GM23248 (cell line): ENCODE results near the gene TMEM40. TPM values are rescaled to one million over a fixed set of nuclear protein-coding genes. Genes with fewer than 3 reads are reported as not detected.

ENCODE experiments used
- DNase-seq: peaks from one replicate; pipeline ENCODE4 v3.0.0-alpha.2; 2015
- H2AFZ ChIP-seq: fragments of 200-600 bp; sonication (generic); 2 replicates; pipeline ENCODE4 v1.6.1; 2016; ENCODE audit warnings: antibody characterized with exemption
- H3F3A ChIP-seq: fragments of 200-600 bp; sonication (generic); 2 replicates; pipeline ENCODE4 v1.6.1; 2016; ENCODE audit warnings: mild to moderate bottlenecking, antibody characterized with exemption, mixed run types; ENCODE audit not compliant: insufficient read depth
- H3K27ac ChIP-seq: fragments of 200-600 bp; sonication (generic); 2 replicates; pipeline ENCODE4 v1.5.1; 2016; ENCODE audit warnings: mild to moderate bottlenecking
- H3K27me3 ChIP-seq: fragments of 200-600 bp; sonication (generic); replicated peaks from 2 replicates; pipeline ENCODE4 v1.6.1; 2016; ENCODE audit warnings: mild to moderate bottlenecking; ENCODE audit not compliant: insufficient read depth
- H3K36me3 ChIP-seq: fragments of 200-600 bp; sonication (generic); 2 replicates; pipeline ENCODE4 v1.6.1; 2016; ENCODE audit warnings: low read depth, mild to moderate bottlenecking
- H3K4me1 ChIP-seq: fragments of 200-600 bp; sonication (generic); 2 replicates; pipeline ENCODE4 v1.6.1; 2016; ENCODE audit warnings: mild to moderate bottlenecking; ENCODE audit not compliant: insufficient read depth
- H3K4me2 ChIP-seq: fragments of 200-600 bp; sonication (generic); one replicate; pipeline ENCODE4 v1.6.1; 2016; ENCODE audit warnings: mild to moderate bottlenecking; ENCODE audit not compliant: unreplicated experiment
- H3K4me3 ChIP-seq: fragments of 200-600 bp; sonication (generic); 2 replicates; pipeline ENCODE4 v1.5.1; 2016; ENCODE audit warnings: mild to moderate bottlenecking
- H3K79me2 ChIP-seq: fragments of 200-600 bp; sonication (generic); 2 replicates; pipeline ENCODE4 v1.6.1; 2016; ENCODE audit warnings: mild to moderate bottlenecking; ENCODE audit not compliant: insufficient read depth
- H3K9ac ChIP-seq: fragments of 200-600 bp; sonication (generic); 2 replicates; pipeline ENCODE4 v1.6.1; 2016; ENCODE audit warnings: mild to moderate bottlenecking
- H3K9me2 ChIP-seq: fragments of 200-600 bp; sonication (generic); 2 replicates; pipeline ENCODE4 v1.6.1; 2016; ENCODE audit warnings: mixed run types, mild to moderate bottlenecking, moderate library complexity; ENCODE audit not compliant: insufficient read depth
- H3K9me3 ChIP-seq: fragments of 200-600 bp; sonication (generic); one replicate; pipeline ENCODE4 v1.6.1; 2017; ENCODE audit warnings: low read depth
- H4K20me1 ChIP-seq: fragments of 200-600 bp; sonication (generic); 2 replicates; pipeline ENCODE4 v1.6.0; 2016; ENCODE audit not compliant: insufficient read depth
- EZH2 ChIP-seq: fragments of 200-600 bp; sonication (generic); IDR thresholded peaks from 2 replicates; pipeline ENCODE4 v1.6.1; 2018; ENCODE audit warnings: antibody characterized with exemption, mild to moderate bottlenecking; ENCODE audit not compliant: insufficient read depth, poor library complexity, severe bottlenecking
- EZH2phosphoT487 ChIP-seq: fragments of 200-600 bp; sonication (generic); IDR thresholded peaks from 2 replicates; pipeline ENCODE4 v1.6.1; 2018; ENCODE audit warnings: antibody characterized with exemption, moderate library complexity, mild to moderate bottlenecking, low read depth; ENCODE audit not compliant: insufficient read depth
- WGBS, 2 experiments: methylation state at CpG; one replicate each; pipeline ENCODE4 v1.1.6; 2015 to 2017; ENCODE audit warnings: low lambda C conversion rate in 2 of 2, low coverage in 1 of 2; ENCODE audit errors: missing lambda C conversion rate in 2 of 2; 5-methylcytosine and 5-hydroxymethylcytosine counted together
- in situ Hi-C: fragments of 300-500 bp; cut with MboI; formaldehyde crosslinking; loops from 2 replicates; pipeline ENCODE4 v1.15.0; 2020
- polyA plus RNA-seq: library from polyadenylated mRNA; unstranded; fragments of >200 nt; fragmentation: Nextera tagmentation; extraction: Ambion mirVana; gene quantifications from 2 replicates; pipeline ENCODE4 v1.2.1, GENCODE V29; 2016
- total RNA-seq: library from RNA; depleted of rRNA; stranded (reverse); fragments of >200 nt; shearing (Covaris generic); gene quantifications from 2 replicates; pipeline ENCODE4 v1.2.3, GENCODE V29; 2014

Gene TMEM40
- total and polyA plus RNA-seq, 2 experiments from 2014 or later = not detected

DNA sequence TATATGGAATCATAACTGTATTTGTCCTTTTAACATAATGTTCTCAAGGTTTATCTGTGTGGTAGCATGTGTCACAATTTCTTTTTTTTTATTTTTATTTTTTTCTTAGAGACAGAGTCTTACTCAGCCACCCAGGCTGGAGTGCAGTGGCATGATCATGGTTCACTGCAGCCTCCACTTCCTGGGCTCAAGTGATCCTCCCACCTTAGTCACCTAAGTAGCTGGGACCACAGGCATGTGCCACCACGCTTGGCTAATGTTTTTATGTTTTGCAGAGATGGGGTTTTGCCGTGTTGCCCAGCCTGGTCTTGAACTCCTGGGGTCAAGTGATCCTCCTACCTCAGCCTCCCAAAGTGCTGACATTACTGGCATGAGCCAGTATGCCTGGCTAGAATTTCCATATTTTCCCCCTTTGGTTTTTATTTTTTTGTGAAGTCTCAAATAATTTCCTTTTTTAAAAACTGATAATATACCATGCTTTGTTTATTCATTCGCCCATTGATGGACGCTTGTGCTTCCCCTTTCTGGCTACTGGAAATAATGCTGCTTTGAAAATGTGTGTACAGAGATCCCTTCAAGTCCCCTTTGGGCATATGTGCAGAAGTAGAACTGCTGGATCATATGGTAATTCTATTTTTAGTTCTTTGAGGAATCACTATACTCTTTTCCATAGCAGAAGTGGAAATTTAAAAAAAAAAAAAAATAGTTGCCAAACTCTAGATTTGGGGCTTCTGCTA is 28.4 kb downstream of the TMEM40 start:
- Histone ChIP-seq H3K9me3 (no peaks in the 10 kb centered on the region), H3K9me2 (no peaks in the 10 kb centered on the region), H3K4me1 (no peaks in the 10 kb centered on the region), H3K27me3 (no peaks in the 10 kb centered on the region), H3K4me2 (no peak overlapping the region), H3K4me3 (no peak overlapping the region), H3K79me2 (no peaks in the 10 kb centered on the region), H3F3A (no peaks in the 10 kb centered on the region), H3K9ac (no peak overlapping the region), H2AFZ (no peak overlapping the region), H3K27ac (no peak overlapping the region), H3K36me3 (no peaks in the 10 kb centered on the region), H4K20me1 (no peaks in the 10 kb centered on the region)
- in situ Hi-C loops = no loop called here
- peak; percentile 58 for DNase-seq
- 41 to 49% methylated on average over 4 of the region's 4 CpGs for WGBS, 2 experiments
- TF ChIP-seq EZH2phosphoT487 (no peak), EZH2 (no peak)

DNA sequence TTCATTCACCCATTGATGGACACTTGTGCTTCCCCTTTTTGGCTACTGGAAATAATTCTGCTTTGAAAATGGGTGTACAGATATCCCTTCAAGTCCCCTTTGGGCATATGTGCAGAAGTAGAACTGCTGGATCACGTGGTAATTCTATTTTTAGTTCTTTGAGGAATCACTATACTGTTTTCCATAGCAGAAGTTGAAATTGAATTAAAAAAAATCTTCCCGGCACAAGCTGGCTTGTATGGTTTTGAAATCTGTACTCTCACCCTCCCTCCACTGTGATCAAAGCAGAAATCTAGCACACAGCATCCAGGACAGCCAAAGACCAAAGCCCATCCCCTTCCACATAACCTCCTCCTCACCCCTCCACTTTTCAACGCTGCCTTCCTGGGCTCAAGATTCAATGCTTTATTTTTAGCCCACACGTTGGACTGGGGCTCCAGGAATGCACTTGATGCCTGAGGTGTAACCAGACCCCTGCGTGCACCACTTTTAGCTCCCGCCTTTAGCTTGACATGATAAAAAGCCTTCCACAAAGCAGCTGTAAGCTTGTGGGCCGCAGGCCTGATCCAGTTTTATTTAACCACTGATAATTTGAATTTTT is 29.9 kb downstream of the TMEM40 start:
- no peaks in the 10 kb centered on the region for H4K20me1 ChIP-seq
- H3K36me3 ChIP-seq = no peaks in the 10 kb centered on the region
- no peaks in the 10 kb centered on the region for H3K27me3 ChIP-seq
- no peak overlapping the region for H3K4me3 ChIP-seq
- WGBS, 2 experiments = 40 to 43% methylated on average over 7 of the region's 7 CpGs
- no peak overlapping the region for H3K27ac ChIP-seq
- H3K9ac ChIP-seq = no peak overlapping the region
- no peak for DNase-seq
- H3K79me2 ChIP-seq = no peaks in the 10 kb centered on the region
- H2AFZ ChIP-seq = no peak overlapping the region
- no peak overlapping the region for H3K4me2 ChIP-seq
- no peaks in the 10 kb centered on the region for H3K4me1 ChIP-seq
- H3K9me3 ChIP-seq = no peaks in the 10 kb centered on the region
- in situ Hi-C loops = no loop called here
- H3K9me2 ChIP-seq = no peaks in the 10 kb centered on the region
- no peaks in the 10 kb centered on the region for H3F3A ChIP-seq
- TF ChIP-seq EZH2phosphoT487 = no peak
- TF ChIP-seq EZH2 = no peak

GRCh38 chr3:12727937-12728336 is 31.1 kb downstream of the TMEM40 start:
- WGBS, 2 experiments = 44 to 51% methylated on average over 2 of the region's 2 CpGs
- H3K4me3 ChIP-seq = no peak overlapping the region

DNA sequence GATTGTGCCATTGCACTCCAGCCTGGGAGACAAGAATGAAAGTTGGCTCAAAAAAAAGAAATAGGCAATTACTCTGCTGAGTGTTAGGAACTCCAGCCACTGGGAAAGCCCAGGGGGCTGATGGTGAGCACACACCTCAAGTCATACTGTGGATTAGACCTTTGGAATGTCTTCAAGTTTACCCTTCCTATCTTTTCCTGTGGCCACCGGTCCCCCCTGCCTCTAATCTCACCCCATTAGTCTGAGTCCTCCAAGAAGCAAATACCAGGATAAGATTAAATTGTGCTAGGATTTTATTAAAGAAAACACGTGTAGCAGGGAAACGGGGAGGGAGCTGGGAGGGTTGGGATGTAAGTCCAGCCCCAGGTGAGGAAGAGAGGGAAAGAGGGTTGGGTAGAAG is 31.6 kb downstream of the TMEM40 start:
- Histone ChIP-seq H3K4me2 (no peak overlapping the region), H3F3A (no peaks in the 10 kb centered on the region), H3K9ac (no peak overlapping the region), H4K20me1 (no peaks in the 10 kb centered on the region), H3K9me2 (no peaks in the 10 kb centered on the region), H3K36me3 (no peaks in the 10 kb centered on the region), H3K27ac (no peak overlapping the region), H3K4me1 (no peaks in the 10 kb centered on the region), H3K79me2 (no peaks in the 10 kb centered on the region), H3K9me3 (no peaks in the 10 kb centered on the region), H2AFZ (no peak overlapping the region), H3K27me3 (no peaks in the 10 kb centered on the region), H3K4me3 (no peak overlapping the region)
- in situ Hi-C loops = no loop called here
- no peak for TF ChIP-seq EZH2phosphoT487
- TF ChIP-seq EZH2 = no peak
- no peak for DNase-seq
- 56 to 70% methylated on average over 3 of the region's 3 CpGs for WGBS, 2 experiments

More at GRCh38 chr3:12727937-12728336, 31.1 kb downstream of the TMEM40 start:
- no peak for DNase-seq
- H3K36me3 ChIP-seq = no peaks in the 10 kb centered on the region
- H3K79me2 ChIP-seq = no peaks in the 10 kb centered on the region
- H3K27me3 ChIP-seq = no peaks in the 10 kb centered on the region
- no peaks in the 10 kb centered on the region for H3F3A ChIP-seq
- no peak overlapping the region for H3K4me2 ChIP-seq
- no peak overlapping the region for H3K9ac ChIP-seq
- in situ Hi-C loops = no loop called here
- no peaks in the 10 kb centered on the region for H4K20me1 ChIP-seq
- no peaks in the 10 kb centered on the region for H3K4me1 ChIP-seq
- no peaks in the 10 kb centered on the region for H3K9me2 ChIP-seq
- TF ChIP-seq EZH2phosphoT487 (no peak), EZH2 (no peak)
- no peak overlapping the region for H3K27ac ChIP-seq
- no peak overlapping the region for H2AFZ ChIP-seq
- H3K9me3 ChIP-seq = no peaks in the 10 kb centered on the region
